HG03520 (cell line): ENCODE data around the gene UBXN2A.
"Not testable (repeated sequence)": the region's sequence is repeated elsewhere in the genome, so short reads cannot be mapped to it uniquely, and the experiment has no call there.

Experiments
- ATAC-seq: cut with Tn5 transposase; IDR thresholded peaks from one replicate; pipeline ENCODE4 v1.9.1; 2021; ENCODE audit warnings: mild to moderate bottlenecking, moderate library complexity; ENCODE audit not compliant: unreplicated experiment

The UBXN2A gene

DNA sequence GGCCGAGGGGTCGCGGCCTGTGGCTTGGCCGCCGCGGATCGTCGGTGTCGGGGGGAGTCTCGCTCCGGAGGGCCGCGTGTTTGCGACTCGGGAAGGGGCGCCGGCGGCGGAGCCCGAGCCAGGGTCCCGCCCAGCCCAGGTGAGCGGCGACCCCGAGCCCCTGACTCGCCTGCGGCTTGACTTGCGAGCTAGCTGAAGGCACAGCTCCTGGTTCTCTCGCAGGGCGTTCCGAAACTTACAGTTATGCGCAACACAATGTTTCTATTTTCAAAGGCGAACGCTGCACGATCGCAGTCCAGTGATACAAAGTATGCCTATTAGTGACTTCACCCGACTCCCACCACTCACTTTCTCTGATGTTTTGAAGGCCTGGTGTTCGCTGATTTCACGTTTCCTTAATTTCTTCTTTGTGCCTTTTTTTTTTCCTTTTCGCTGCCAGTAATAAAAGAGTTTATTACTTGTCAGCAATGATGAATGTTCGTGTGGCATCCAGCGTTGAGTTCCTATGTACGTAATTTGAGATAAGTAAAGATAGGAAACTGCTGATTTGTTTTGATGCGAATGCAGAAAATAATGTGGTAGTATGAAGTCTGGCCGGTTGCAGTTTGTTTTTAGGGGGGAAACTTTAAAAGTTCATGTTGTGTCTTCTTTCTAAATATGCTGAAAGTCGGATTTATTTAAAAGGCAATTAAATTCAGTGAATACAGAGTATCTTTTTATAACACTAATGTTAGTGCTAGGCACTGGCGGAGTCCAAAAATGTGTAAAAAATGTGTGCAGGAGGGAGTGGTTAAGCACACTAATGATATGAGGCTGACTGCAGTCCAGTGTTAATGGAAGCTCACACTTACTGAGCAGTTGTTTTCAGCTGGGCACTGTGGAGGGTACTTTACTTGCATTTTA, 706 bp downstream of the UBXN2A start:
- peak; percentile 58 for ATAC-seq

DNA sequence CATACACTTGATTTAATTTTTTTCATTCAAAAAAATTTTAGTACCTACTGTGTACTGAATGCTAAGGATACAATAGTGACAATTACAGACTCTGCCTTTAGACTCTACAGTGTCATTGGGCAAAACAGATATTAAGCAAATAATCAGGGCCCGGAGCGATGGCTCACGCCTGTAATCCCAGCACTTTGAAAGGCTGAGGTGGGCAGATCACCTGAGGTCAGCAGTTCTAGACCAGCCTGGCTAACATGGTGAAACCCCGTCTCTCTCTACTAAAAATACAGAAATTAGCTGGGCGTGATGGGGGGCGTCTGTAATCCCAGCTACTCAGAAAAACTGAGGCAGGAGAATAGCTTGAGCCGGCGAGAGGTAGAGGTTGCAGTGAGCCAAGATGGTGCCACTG, 1.4 kb downstream of the UBXN2A start:
- no peak for ATAC-seq

DNA sequence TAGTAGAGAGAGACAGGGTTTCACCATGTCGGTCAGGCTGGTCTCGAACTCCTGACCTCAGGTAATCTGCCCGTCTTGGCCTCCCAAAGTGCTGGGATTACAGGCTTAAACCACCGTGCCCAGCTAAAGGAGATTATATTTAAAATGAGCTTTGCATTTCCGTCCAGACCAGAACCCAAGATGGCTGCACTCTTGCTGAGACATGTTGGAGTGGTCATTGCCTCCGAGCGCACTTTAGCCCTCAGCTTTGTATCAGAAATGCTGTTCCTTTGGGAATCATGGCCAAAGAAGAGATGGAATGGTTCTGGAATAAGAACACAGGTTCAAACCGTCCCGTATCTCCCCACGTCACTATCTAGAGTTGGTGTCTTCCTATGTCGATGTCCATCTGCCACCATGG, 3.4 kb downstream of the UBXN2A start:
- no peak for ATAC-seq

DNA sequence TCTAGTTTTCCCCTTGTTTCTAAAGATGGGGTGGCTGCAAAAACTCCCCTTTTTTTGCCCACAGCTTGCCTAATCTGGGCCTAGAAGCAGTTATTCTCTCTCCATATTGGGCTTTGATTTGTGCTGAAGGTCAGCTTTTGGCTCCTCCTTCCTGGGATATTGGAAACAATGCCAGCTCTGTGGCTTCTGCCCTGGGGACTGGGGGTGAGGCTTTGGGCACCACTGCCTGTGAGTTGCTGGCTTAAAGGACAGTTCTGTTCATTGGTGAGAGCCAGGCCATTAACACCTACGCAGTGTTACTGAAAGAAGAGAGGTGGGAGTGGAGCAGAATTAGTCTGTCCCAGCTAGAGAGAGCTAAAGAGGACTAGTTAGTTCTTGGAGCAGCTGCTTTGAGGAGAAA, 4.3 kb downstream of the UBXN2A start:
- ATAC-seq, result no peak

DNA sequence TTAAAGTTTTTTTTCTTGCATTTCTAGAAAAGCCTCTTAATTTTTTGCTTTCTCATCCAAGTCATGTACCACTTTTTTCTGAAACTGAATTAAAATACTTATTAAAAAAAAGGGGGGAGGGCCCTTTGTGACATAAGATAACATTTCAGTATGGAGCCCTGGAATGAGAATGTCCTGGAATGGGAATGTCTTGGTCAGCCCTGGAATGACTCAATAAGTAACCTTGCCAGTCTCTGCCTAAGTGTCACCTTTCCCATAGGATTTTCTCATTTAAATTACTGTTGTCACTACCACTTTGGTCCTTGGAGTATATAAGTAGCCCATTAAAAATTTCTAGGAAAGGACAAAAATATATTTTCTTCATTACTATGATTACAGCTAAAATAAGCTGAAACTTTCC, 4.7 kb downstream of the UBXN2A start:
- ATAC-seq, result no peak

DNA sequence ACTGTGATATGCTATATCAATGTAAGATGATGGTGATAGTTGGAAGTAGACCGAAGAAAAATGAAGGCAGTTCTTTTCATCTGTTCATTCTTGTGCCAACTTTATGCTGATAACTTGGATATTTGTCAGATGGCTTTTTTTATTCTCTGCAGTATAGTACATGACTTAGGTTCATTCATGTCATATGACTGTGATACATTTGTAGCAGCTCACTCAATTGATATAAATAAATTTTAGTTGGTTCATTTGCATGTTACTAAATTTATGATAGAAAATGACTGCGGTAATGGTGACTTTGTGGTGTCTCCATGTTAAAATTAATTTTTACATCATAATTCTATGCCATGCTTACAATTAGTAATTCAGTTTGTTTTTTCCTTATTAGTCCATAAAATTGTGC, 7.1 kb downstream of the UBXN2A start:
- no peak for ATAC-seq

DNA sequence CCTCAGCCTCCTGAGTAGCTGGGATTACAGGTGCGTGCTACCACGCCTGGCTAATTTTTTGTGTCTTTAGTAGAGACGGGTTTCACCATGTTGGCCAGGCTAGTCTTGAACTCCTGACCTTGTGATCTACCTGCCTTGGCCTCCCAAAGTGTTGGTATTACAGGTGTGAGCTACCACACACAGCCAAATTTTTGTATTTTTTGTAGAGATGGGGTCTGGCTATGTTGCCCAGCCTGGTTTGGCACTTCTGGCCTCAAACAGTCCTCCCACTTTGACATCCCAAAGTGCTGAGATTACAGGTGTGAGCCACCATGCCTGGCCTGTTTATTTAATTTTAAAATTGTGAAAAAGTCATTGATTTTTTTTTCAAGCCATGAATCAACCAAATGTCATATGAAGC, 12.3 kb downstream of the UBXN2A start:
- not testable (repeated sequence) for ATAC-seq

DNA sequence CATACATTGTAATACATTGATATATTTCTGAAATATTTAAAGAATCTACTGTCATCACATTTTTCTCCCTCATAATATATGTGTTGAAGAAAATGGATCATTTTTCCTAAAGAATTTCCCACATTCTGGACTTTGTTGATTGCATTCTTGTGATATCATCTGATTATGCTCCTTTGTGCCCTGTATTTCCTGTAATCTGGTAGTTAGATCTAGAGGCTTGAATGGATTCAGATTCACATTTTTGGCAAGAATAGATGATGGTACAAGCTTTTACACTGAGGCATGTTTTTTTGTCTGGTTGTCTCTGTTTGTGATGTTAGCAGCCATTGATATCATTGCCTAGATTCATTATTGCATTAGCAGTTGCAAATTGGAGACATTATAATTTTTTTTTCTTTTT, 13.4 kb downstream of the UBXN2A start:
- no peak for ATAC-seq

DNA sequence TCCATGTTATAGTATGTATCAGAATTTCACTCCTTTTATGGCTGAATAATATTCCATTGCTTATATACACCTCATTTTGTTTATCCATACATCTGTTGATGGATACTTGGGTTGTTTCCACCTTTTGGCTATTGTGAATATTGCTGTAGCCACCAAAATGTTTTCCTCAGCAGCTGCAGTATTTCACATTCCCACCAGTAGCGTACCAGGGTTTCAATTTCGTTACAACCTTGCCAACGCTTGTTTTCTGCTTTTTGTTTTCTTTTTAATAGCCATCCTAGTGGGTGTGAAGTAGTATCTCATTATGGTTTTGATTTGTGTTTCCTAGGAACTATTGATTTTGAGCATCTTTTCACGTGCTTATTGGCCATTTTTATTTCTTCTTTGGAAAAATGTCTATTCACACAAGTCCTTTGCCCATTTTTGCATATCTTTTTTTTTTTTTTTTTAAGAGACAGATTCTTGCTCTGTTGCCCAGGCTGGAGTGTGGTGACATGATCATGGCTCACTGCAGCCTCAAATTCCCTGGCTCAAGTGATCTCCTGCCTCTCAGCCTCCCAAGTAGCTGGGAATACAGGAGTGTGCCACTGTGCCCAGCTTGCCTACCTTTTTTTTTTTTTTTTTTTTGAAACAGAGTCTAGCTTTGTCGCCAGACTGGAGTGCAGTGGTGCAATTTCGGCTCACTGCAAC, 14.2 kb downstream of the UBXN2A start:
- ATAC-seq, result no peak

DNA sequence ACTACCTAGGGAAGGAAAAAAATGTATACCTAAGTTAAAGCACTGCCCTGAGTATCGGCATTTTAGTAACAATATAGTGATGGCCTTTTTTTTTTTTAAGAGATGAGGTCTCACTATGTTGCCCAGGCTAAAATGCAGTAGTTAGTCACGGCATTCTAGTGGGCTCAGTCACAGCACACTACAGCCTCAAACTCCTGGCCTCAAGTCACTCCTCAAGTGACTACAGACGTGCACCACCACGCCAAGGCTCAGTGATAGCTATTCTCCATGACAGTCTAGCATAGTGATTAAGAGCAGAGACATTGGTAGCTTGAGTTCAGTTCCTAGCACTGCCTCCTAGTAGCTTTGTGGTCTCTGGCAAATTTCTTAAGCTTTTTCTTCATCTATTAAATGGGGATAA, 27.6 kb downstream of the UBXN2A start:
- ATAC-seq, result no peak

DNA sequence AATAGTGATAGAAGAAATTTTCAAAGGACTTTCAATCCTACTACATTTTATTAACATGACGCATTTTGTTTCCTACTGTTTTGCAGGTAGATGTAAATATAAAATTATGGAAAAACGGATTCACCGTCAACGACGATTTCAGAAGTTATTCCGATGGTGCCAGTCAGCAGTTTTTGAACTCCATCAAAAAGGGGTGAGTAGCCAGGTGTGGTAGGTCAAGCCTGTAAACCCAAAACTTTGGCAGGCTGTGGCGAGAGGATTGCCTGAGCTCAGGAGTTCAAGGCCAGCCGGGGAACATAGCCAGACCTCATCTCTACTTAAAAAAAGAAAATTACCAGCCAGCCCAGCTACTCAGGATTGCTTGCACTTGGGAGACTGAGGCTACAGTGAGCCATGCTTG, 36.6 kb downstream of the UBXN2A start:
- no peak for ATAC-seq

DNA sequence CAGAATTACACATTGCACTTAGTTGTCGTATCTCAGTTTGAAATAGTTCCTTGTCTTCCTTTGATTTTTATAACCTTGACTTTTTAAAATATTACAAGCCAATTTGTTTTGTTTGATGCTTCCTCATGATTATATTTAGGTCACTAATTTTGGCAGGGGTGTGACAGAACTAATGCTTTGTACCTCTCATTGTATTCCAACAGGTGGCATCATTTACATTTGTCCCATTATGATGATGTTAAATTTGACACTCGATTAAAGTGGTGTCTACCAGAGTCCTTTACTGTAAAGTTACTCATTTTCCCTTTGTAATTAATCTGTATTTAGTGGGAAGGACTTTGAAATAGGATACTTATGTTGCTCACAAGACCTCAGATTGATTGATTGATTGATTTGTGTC, 48.1 kb downstream of the UBXN2A start:
- ATAC-seq, result no peak

DNA sequence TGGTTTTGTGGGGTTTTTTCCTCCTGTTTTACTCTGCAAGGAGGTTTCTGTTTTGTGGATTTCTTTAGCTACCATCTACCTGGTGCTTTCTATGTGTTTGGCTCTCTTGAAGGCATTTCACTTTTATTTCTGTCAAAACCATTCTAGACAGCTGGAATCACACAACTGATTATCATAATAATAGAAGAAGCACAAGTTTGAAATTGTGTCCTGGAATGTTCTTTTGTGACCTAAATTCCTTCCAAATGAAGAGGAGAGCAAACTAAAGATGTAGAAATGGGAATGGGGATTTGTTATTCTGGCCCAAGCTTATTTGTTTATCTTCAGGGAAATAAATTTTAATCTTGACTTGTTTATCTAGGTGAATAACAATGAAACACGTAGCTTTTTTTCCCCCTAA, 52.7 kb downstream of the UBXN2A start:
- ATAC-seq, result no peak

DNA sequence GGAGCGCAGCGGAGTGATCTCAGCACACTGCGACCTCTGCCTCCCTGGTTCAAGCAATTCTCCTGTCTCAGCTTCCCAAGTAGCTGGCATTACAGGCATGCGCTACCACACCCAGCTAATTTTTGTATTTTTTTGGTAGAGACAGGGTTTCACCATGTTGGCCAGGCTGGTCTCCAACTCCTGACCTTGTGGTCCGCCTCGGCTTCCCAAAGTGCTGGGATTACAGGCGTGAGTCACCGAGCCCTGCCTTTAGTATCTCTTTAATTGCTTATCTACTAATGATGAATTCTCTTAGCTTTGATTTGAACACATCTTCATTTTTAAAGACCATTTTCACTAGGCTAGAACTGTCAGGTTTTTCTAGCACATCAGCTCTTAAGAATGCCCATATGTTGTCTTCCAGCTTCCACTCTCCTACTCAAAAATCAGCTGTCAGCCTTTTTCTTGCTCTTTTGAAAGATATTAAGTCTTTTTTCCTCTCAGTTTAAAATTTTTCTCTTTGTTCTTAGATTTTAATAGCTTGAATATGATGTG, 53.5 kb downstream of the UBXN2A start:
- no peak for ATAC-seq

DNA sequence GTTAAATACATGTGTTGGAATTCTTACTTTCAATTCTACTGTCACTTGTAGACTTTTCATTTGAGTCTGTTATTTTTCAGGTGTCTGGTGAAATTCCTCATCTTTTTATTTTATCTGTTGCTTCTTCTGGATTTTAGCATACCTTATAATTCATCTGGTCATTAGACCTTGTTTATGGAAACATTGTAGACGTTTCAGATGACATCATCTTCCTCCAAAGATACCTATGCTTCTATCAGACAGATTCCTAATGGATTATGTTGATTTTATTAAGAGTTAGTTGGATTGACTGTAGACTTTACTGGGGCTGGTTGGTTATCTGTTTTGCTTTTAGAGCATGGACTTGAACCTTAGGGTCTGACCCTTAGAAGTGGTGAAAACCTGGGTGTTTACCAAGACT, 54.3 kb downstream of the UBXN2A start:
- ATAC-seq, result no peak

DNA sequence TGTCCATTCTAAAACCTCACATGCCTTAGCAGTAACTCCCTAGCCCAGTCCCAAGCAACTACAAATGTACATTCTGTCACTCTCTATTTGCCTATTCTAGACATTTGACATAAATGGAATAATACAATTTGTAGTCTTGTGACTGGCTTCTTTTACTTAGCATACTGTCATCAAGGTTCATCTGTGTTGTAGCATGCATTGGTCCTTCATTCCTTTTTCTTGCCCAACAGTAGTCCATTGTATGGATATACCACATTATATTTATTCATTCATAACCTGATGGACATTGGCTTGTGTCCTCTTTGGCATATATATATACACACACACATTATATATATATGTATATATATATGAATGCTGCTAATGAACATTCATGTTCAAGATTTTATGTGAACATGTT, 67.4 kb downstream of the UBXN2A start:
- ATAC-seq, result no peak

DNA sequence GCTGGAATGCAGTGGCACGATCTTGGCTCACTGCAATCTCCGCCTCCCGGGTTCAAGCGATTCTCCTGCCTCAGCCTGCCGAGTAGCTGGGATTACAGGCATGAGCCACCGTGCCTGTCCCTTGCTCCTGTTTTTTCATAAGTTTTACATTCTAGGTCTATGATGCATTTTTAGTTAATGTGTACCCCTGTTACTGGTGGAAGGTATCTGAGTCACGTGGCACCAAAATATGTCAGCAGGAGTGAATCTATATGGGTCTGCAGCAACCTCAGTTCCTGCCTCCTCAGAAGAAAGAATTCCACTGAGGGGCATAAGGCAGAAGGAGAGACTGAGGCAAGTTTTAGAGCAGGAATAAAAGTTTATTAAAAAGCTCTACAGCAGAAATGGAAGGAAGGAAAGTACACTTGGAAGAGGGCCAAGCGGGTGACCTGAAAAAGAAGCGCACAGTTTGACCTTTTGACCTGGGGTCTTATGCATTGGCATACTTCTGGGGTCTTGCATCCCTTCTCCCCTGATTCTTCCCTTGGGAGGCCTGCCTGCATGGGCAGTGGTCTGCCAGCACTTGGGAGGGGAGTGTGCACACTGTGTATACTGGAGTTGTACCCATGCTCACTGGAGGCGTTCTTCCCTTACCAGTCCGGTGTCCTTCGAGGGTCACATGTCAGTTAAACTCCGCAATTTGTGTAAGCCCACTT, 68.6 kb downstream of the UBXN2A start:
- no peak for ATAC-seq

DNA sequence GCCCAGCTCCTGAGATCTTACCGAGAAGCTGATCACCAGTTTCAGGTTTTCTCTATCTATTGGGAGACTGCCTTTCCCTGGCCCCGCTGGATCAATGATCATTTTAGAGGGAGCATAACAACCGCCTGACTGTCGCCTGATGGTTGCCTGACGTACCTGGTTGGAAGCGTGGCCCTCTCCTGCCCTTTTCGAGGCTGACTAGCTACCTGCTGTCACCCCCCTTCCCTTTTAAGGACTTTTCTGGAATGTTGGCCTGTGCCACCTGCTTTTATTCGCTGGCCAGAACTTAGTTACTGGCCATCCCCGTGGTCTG, 69.1 kb downstream of the UBXN2A start:
- ATAC-seq, result no peak

DNA sequence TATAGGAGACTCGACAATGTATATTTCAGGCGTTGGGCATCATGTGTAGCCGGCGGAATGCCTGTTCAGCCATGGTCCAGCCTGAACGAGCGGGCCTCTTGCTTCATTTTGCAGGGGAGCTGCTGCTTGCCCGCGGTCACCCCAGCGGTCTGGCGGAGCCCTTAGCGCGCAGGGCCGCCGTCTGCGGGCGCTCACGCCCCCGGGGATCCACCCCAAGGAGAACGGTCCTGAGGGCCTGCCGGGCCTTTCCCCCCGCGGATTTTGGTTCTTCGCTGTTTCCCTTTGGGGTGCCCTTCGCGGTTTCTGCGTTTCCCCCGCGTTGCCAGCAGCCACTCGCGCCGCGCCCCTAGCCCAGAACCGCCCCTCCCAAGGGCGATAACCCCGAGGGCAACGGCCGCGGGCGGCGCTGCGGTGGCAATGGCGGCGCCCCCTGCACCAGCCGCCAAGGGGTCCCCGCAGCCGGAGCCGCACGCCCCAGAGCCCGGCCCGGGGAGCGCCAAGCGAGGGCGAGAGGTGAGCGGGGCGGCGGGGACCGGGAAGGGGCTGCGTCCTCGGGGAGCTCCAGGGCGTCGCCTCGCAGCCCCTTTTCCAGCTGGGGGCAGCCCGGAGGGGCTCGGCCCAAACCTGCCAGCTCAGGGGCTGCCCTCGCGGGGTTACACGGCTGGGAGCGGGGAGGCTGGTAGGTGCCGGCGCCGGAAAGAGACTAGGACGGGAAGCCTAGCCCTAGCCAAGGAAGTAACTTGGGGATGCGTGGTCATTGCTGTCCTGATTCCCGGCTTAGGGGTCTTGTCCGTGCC, 69.6 kb downstream of the UBXN2A start, which contains the start of gene MFSD2B:
TSS of gene MFSD2B (plus strand) at position 406 of the 797 bp plus-strand sequence. CDS start at position 418, 12 bp downstream.
- no peak for ATAC-seq

DNA sequence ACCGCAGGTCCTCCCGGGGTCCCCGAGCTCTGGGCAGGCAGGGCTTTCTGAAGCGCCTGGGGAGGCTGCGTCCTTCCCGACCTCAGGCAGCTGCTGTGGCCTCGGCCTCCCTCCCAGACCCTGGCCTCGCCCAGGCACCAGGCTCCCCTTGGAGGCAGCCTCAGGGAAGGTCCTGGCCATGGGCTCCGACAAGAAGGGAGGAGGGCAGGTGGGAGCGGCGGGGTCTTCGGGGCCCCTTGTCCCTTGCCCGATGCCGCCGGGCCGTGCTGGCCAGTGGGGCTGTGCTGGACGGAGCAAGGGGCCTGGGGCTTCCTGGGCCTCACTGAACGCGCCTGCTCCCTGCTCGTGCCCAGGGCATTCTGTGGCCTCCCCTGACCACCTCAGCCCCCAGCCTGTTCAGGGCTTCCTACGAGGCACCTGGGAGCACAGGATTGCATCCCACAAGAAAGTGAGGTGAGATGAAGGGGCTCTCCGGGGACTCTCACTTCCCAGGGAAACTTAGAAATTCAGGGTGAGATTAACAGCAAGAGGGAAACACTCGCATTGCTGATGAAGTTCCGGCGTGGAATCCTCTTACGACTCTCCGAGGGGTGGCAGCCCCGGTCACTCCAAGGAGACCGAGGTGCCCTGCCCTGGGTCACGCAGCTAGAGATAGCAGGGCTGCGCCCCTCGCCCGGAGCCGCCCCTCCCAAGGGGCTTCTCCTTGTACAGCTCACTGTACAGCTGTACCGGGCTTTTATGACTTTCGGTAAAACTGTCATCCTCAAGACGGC, 70.4 kb downstream of the UBXN2A start:
- no peak for ATAC-seq
